ENCODE data around the gene CAST. TPM values are rescaled to one million over a fixed set of nuclear protein-coding genes. Genes with fewer than 3 reads are reported as not detected.
A peak's percentile ranks its signal among the peaks of the same experiment; 100 is the strongest.

Gene CAST
- polyA plus RNA-seq, 1 experiment: 191 TPM

GRCh38 chr5:96654209-96654608 lies 8.0 kb upstream of the CAST start:
- no peaks in the 10 kb centered on the region for H3K9me3 ChIP-seq (ENCODE audit: control insufficient read depth, insufficient read depth, low read length)
- no peak overlapping the region for H3K27ac ChIP-seq (ENCODE audit: low read depth, low read length)
- ChIA-PET POLR2A (no interaction called here), CTCF (interaction anchor here (1.1 kb wide), 1 partner anchor 33 kb away, joined by 3 read pairs; no protein-coding TSS in a partner anchor)
- no peak for DNase-seq (ENCODE audit: low read depth, low spot score)
- no peak for TF ChIP-seq CTCF (IDR thresholded peaks at IDR 0.05; ENCODE audit: low read depth, low read length)
- no peaks in the 10 kb centered on the region for H3K27me3 ChIP-seq (ENCODE audit: control insufficient read depth, insufficient read depth, low read length)
- no peak overlapping the region for H3K4me3 ChIP-seq (ENCODE audit: low read depth, low read length)

GRCh38 chr5:96655085-96655484 lies 7.1 kb upstream of the CAST start:
- H3K4me3 ChIP-seq (ENCODE audit: low read depth, low read length): no peak overlapping the region
- no peaks in the 10 kb centered on the region for H3K9me3 ChIP-seq (ENCODE audit: control insufficient read depth, insufficient read depth, low read length)
- TF ChIP-seq CTCF (IDR thresholded peaks at IDR 0.05; ENCODE audit: low read depth, low read length): no peak
- no peak overlapping the region for H3K27ac ChIP-seq (ENCODE audit: low read depth, low read length)
- POLR2A ChIA-PET: no interaction called here
- no peaks in the 10 kb centered on the region for H3K27me3 ChIP-seq (ENCODE audit: control insufficient read depth, insufficient read depth, low read length)
- CTCF ChIA-PET: interaction anchor here (1.1 kb wide), 1 partner anchor 32 kb away, joined by 3 read pairs; no protein-coding TSS in a partner anchor
- no peak for DNase-seq (ENCODE audit: low read depth, low spot score)

- no peak for TF ChIP-seq CTCF (IDR thresholded peaks at IDR 0.05; ENCODE audit: low read depth, low read length)
- no peaks in the 10 kb centered on the region for H3K9me3 ChIP-seq (ENCODE audit: control insufficient read depth, insufficient read depth, low read length)
- CTCF ChIA-PET: interaction anchor here (1.1 kb wide), 1 partner anchor 32 kb away, joined by 3 read pairs; no protein-coding TSS in a partner anchor
- POLR2A ChIA-PET: no interaction called here
- no peak overlapping the region for H3K4me3 ChIP-seq (ENCODE audit: low read depth, low read length)
- no peak overlapping the region for H3K27ac ChIP-seq (ENCODE audit: low read depth, low read length)
- DNase-seq (ENCODE audit: low read depth, low spot score): no peak
- H3K27me3 ChIP-seq (ENCODE audit: control insufficient read depth, insufficient read depth, low read length): no peaks in the 10 kb centered on the region
Observed at GRCh38 chr5:96655506-96655905, 6.7 kb upstream of the CAST start.

- no peaks in the 10 kb centered on the region for H3K27me3 ChIP-seq (ENCODE audit: control insufficient read depth, insufficient read depth, low read length)
- no peak overlapping the region for H3K4me3 ChIP-seq (ENCODE audit: low read depth, low read length)
- POLR2A ChIA-PET: no interaction called here
- TF ChIP-seq CTCF (IDR thresholded peaks at IDR 0.05; ENCODE audit: low read depth, low read length): no peak
- CTCF ChIA-PET: no interaction called here
- DNase-seq (ENCODE audit: low read depth, low spot score): peak; percentile 55
- no peak overlapping the region for H3K27ac ChIP-seq (ENCODE audit: low read depth, low read length)
- no peaks in the 10 kb centered on the region; the same call in 1 of the 2 replicates for H3K9me3 ChIP-seq (ENCODE audit: control insufficient read depth, insufficient read depth, low read length)
Observed at GRCh38 chr5:96657068-96657467, 5.1 kb upstream of the CAST start.

- POLR2A ChIA-PET: no interaction called here
- TF ChIP-seq CTCF (IDR thresholded peaks at IDR 0.05; ENCODE audit: low read depth, low read length): no peak
- H3K4me3 ChIP-seq (ENCODE audit: low read depth, low read length): no peak overlapping the region
- CTCF ChIA-PET: no interaction called here
- H3K9me3 ChIP-seq (ENCODE audit: control insufficient read depth, insufficient read depth, low read length): no peaks in the 10 kb centered on the region; the same call in 1 of the 2 replicates
- DNase-seq (ENCODE audit: low read depth, low spot score): no peak
- no peak overlapping the region for H3K27ac ChIP-seq (ENCODE audit: low read depth, low read length)
- no peaks in the 10 kb centered on the region for H3K27me3 ChIP-seq (ENCODE audit: control insufficient read depth, insufficient read depth, low read length)
Observed at GRCh38 chr5:96658272-96658671, 3.9 kb upstream of the CAST start.

Measured in AG04450 (cell line).